ENCODE results near the gene AP1S3. TPM values are rescaled to one million over a fixed set of nuclear protein-coding genes. Genes with fewer than 3 reads are reported as not detected.

Gene AP1S3
- total RNA-seq: 18.0 and 28.0 TPM in 2 replicates

DNA sequence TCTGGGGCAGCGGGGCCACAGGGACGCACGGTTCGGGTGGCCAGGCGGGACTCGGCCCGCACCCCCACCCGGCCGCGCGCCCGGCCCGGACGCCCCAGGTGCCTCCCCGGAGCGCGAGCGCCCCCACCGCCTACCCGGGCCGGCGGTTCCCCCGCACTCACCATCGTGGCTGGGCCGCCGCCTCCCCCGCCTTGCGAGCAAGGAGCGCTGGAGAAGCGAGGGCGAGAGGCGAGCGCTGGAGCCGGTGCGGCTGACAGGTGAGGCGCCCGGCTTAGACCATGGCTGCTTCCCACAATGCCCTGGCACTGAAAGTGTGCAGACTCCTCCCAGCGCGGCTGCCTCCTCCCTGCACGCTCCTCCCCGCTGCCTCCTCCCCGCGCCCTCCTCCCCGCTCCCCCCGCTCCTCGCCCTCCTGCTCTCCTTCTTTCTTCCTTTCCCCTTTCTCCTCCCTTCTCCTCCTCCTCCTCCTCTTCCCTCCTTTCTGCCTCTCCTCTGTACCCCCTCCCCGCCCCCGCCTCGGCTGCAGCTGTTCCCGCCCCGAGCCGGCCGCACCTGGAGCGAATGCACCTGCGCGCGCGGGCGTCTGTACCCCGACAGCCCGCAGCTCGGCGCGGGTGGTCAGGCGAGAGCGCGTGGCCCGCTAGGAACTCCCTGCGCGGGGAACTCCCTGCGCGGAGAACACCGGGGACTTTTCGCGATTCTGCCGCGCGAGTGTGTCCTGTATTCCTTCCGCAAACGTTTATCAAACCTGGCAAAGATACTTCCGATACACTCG, at the start of gene AP1S3:
Gene AP1S3 (minus strand): TSS at position 296 of the 775 bp plus-strand sequence. CDS start 132 bp downstream, at position 164.

Other genes with a start within 250 kb of the AP1S3 start
- 1.5 and 70.5 TPM in 2 replicates for gene SCG2, start 235.2 kb downstream of the AP1S3 start, total RNA-seq
- 116 and 159 TPM in 2 replicates for gene WDFY1, start 107.8 kb upstream of the AP1S3 start, total RNA-seq
- 29.6 and 29.7 TPM in 2 replicates for gene MRPL44, start 119.9 kb upstream of the AP1S3 start, total RNA-seq
- 176 and 542 TPM in 2 replicates for gene SERPINE2, start 201.7 kb upstream of the AP1S3 start, total RNA-seq

All from regular cardiac myocyte (primary cell).